H1 (cell line): ENCODE data around the gene PRICKLE3. TPM values are rescaled to one million over a fixed set of nuclear protein-coding genes. Genes with fewer than 3 reads are reported as not detected.

Experiments used
- CTCF ChIA-PET: fragments of 300-600 bp; sonication (Branson Sonifier 250); formaldehyde crosslinking; loops from one replicate; lab custom pipeline; 2021; ENCODE audit not compliant: partially characterized antibody; lab: Charles Lee
- POLR2A ChIA-PET: fragments of 300-600 bp; sonication (Branson Sonifier 250); formaldehyde crosslinking; loops from one replicate; lab custom pipeline; 2021; ENCODE audit warnings: inconsistent platforms; ENCODE audit not compliant: partially characterized antibody; lab: Charles Lee
- DNase-seq, 2 experiments: peaks; one replicate each; pipeline versions ENCODE4 v3.0.0 to v3.0.0-alpha.2; 2010 to 2022; ENCODE audit warnings: low spot score in 2 of 2, low read depth in 1 of 2, mixed read lengths in 1 of 2
- FAIRE-seq: peaks from 2 replicates; lab custom pipeline; 2011; peaks lifted over from hg19 to GRCh38; lab: Jason Lieb, UNC
- H2AFZ ChIP-seq: 2 replicates; pipeline ENCODE4 v1.8.1; 2012; ENCODE audit warnings: low read length, inconsistent platforms
- H2AK5ac ChIP-seq: 2 replicates; pipeline ENCODE4 v1.6.1; 2013; ENCODE audit warnings: low read depth, low read length
- H2BK120ac ChIP-seq: replicated peaks from 2 replicates; pipeline ENCODE3; 2013; ENCODE audit warnings: low read depth, low read length, inconsistent platforms
- H2BK12ac ChIP-seq: 2 replicates; pipeline ENCODE4 v1.6.1; 2013; ENCODE audit warnings: low read depth, low read length
- H2BK15ac ChIP-seq: 2 replicates; pipeline ENCODE4 v1.6.1; 2013; ENCODE audit warnings: low read length
- H2BK20ac ChIP-seq: 2 replicates; pipeline ENCODE4 v1.6.1; 2013; ENCODE audit warnings: low read length
- H2BK5ac ChIP-seq: 2 replicates; pipeline ENCODE4 v1.6.1; 2013; ENCODE audit warnings: low read depth, low read length
- H3K14ac ChIP-seq: 2 replicates; pipeline ENCODE4 v1.6.1; 2013; ENCODE audit warnings: inconsistent platforms; ENCODE audit not compliant: insufficient read length
- H3K18ac ChIP-seq: 2 replicates; pipeline ENCODE4 v1.6.1; 2013; ENCODE audit warnings: low read length; ENCODE audit errors: extremely low read depth
- H3K23ac ChIP-seq: 2 replicates; pipeline ENCODE4 v1.6.1; 2013; ENCODE audit warnings: inconsistent platforms; ENCODE audit not compliant: insufficient read length
- H3K23me2 ChIP-seq: 2 replicates; pipeline ENCODE4 v1.6.1; 2013; ENCODE audit warnings: low read depth, low read length
- H3K27ac ChIP-seq: 2 replicates; pipeline ENCODE4 v1.6.1; 2011; ENCODE audit warnings: low read depth, low read length, inconsistent platforms
- H3K27me3 ChIP-seq, 4 experiments: replicated peaks in 1 of 4; 1 replicate in 1 of 4; 2 replicates in 3 of 4; pipeline versions ENCODE4 v1.6.1 to v1.8.1; 2011 to 2013; ENCODE audit warnings: low read length in 3 of 4, mild to moderate bottlenecking in 3 of 4, inconsistent platforms in 2 of 4, mixed read lengths in 2 of 4, moderate library complexity in 1 of 4; ENCODE audit not compliant: control insufficient read depth in 3 of 4, insufficient read depth in 3 of 4; ENCODE audit errors: extremely low read depth in 1 of 4
- H3K36me3 ChIP-seq, 4 experiments: 2 replicates each; pipeline versions ENCODE4 v1.6.1 to v1.8.1; 2011 to 2013; ENCODE audit warnings: mild to moderate bottlenecking in 4 of 4, low read length in 3 of 4, moderate library complexity in 2 of 4, control low read depth in 1 of 4, inconsistent platforms in 1 of 4; ENCODE audit not compliant: insufficient read depth in 4 of 4, control insufficient read depth in 2 of 4
- H3K4ac ChIP-seq: replicated peaks from 2 replicates; pipeline ENCODE3; 2013; ENCODE audit warnings: low read length, low read depth, mixed read lengths, inconsistent platforms; ENCODE audit not compliant: insufficient read length
- H3K4me1 ChIP-seq, 4 experiments: replicated peaks in 1 of 4; 1 replicate in 1 of 4; 2 replicates in 3 of 4; pipeline versions ENCODE4 v1.6.1 to v1.8.1; 2011 to 2013; ENCODE audit warnings: low read length in 3 of 4, inconsistent platforms in 2 of 4, mixed read lengths in 1 of 4; ENCODE audit not compliant: insufficient read depth in 4 of 4, control insufficient read depth in 3 of 4
- H3K4me2 ChIP-seq, 2 experiments: 2 replicates each; pipeline versions ENCODE4 v1.6.1 to v1.8.1; 2011 to 2013; ENCODE audit warnings: low read depth in 2 of 2, low read length in 2 of 2, control low read depth in 1 of 2, inconsistent platforms in 1 of 2, mild to moderate bottlenecking in 1 of 2; ENCODE audit not compliant: insufficient read depth in 1 of 2
- H3K4me3 ChIP-seq, 4 experiments: fragments of 200-600, 300-600 bp in 1 of 4; sonication (generic), shearing (Covaris generic), sonication (Bioruptor Twin) in 1 of 4; 2 replicates each; pipeline versions ENCODE4 v1.5.1 to v1.8.1; 2011 to 2016; ENCODE audit warnings: low read length in 4 of 4, low read depth in 3 of 4, control low read depth in 2 of 4, inconsistent platforms in 2 of 4, mild to moderate bottlenecking in 2 of 4, mixed read lengths in 1 of 4, moderate library complexity in 1 of 4; ENCODE audit not compliant: insufficient read depth in 2 of 4; ENCODE audit errors: extremely low read depth in 1 of 4
- H3K56ac ChIP-seq: replicated peaks from 2 replicates; pipeline ENCODE3; 2013; ENCODE audit warnings: low read depth, mild to moderate bottlenecking, mixed read lengths, low read length, inconsistent platforms; ENCODE audit not compliant: insufficient read length
- H3K79me1 ChIP-seq: 2 replicates; pipeline ENCODE4 v1.6.1; 2013; ENCODE audit warnings: low read depth, low read length, control low read depth
- H3K79me2 ChIP-seq, 2 experiments: 2 replicates each; pipeline versions ENCODE4 v1.6.1 to v1.8.1; 2012 to 2013; ENCODE audit warnings: low read length in 2 of 2, mild to moderate bottlenecking in 2 of 2, inconsistent platforms in 1 of 2; ENCODE audit not compliant: insufficient read depth in 2 of 2, control insufficient read depth in 1 of 2
- H3K9ac ChIP-seq, 4 experiments: replicated peaks in 1 of 4; 1 replicate in 1 of 4; 2 replicates in 3 of 4; pipeline versions ENCODE4 v1.6.1 to v1.8.1; 2011 to 2013; ENCODE audit warnings: low read depth in 3 of 4, low read length in 3 of 4, control low read depth in 2 of 4, mild to moderate bottlenecking in 2 of 4, moderate library complexity in 2 of 4, inconsistent platforms in 1 of 4; ENCODE audit errors: extremely low read depth in 1 of 4
- H3K9me3 ChIP-seq, 2 experiments: 2 replicates each; pipeline versions ENCODE4 v1.6.1 to v1.8.1; 2012 to 2013; ENCODE audit warnings: mild to moderate bottlenecking in 2 of 2, moderate library complexity in 2 of 2, control low read depth in 1 of 2, inconsistent platforms in 1 of 2, low read depth in 1 of 2, low read length in 1 of 2, mixed read lengths in 1 of 2; ENCODE audit not compliant: insufficient read depth in 2 of 2
- H4K20me1 ChIP-seq, 2 experiments: replicated peaks in 1 of 2; 2 replicates each; pipeline versions ENCODE3 to v1.8.1; 2011 to 2013; ENCODE audit warnings: inconsistent platforms in 2 of 2, low read length in 2 of 2, mild to moderate bottlenecking in 1 of 2; ENCODE audit not compliant: insufficient read depth in 2 of 2, control insufficient read depth in 1 of 2
- H4K5ac ChIP-seq: 2 replicates; pipeline ENCODE4 v1.6.1; 2013; ENCODE audit warnings: low read length, low read depth, mixed read lengths, inconsistent platforms; ENCODE audit not compliant: insufficient read length
- H4K8ac ChIP-seq: 2 replicates; pipeline ENCODE4 v1.8.0; 2013; ENCODE audit warnings: mild to moderate bottlenecking, moderate library complexity, low read length, inconsistent platforms; ENCODE audit not compliant: insufficient read depth; ENCODE audit errors: extremely low read depth
- H4K91ac ChIP-seq: replicated peaks from 2 replicates; pipeline ENCODE3; 2013; ENCODE audit warnings: low read length, mixed read lengths, inconsistent platforms; ENCODE audit not compliant: insufficient read length
- BACH1 ChIP-seq: IDR thresholded peaks from 2 replicates; pipeline ENCODE4 v1.6.1; 2012; ENCODE audit warnings: low read length, improper control_type of control experiment
- POLR2AphosphoS5 ChIP-seq: IDR thresholded peaks from 2 replicates; pipeline ENCODE4 v1.6.1; 2011; ENCODE audit warnings: low read depth, low read length
- RFX5 ChIP-seq: IDR thresholded peaks from 2 replicates; pipeline ENCODE4 v1.6.1; 2011; ENCODE audit warnings: low read depth, low read length, improper control_type of control experiment, borderline replicate concordance
- SAP30 ChIP-seq: fragments of 300-600 bp; sonication (generic); IDR thresholded peaks from 2 replicates; pipeline ENCODE4 v1.7.1; 2012; ENCODE audit warnings: low read length, moderate library complexity, mild to moderate bottlenecking, inconsistent platforms; ENCODE audit not compliant: insufficient read depth, insufficient replicate concordance
- SP1 ChIP-seq: IDR thresholded peaks from 2 replicates; pipeline ENCODE4 v1.6.1; 2011; ENCODE audit warnings: low read depth, low read length
- ZNF274 ChIP-seq: IDR thresholded peaks from 2 replicates; pipeline ENCODE4 v1.7.0; 2012; ENCODE audit warnings: low read length, borderline replicate concordance; ENCODE audit errors: extremely low read depth
- WGBS, 2 experiments: shearing (Covaris generic) in 1 of 2; methylation state at CpG; one replicate each; pipeline versions ENCODE4 v1.1.6 to v1.1.7; 2013 to 2015; ENCODE audit warnings: low lambda C conversion rate in 2 of 2, mixed read lengths in 2 of 2, inconsistent platforms in 1 of 2, low coverage in 1 of 2, missing lambda C conversion rate in 1 of 2; ENCODE audit not compliant: insufficient replicate concordance in 2 of 2, insufficient coverage in 1 of 2, insufficient read length in 1 of 2; ENCODE audit errors: extremely low coverage in 1 of 2, missing lambda C conversion rate in 1 of 2; 5-methylcytosine and 5-hydroxymethylcytosine counted together
- polyA plus RNA-seq, 7 experiments: library from polyadenylated mRNA; depleted of rRNA in 3 of 7; stranded (reverse) in 5 of 7; unstranded in 2 of 7; fragments of >200 nt in 5 of 7; fragments of 200-250 nt in 2 of 7; gene quantifications; 1 replicate in 5 of 7; 2 replicates in 1 of 7; 4 replicates in 1 of 7; pipeline versions ENCODE4 v1.2.1 to v1.2.3, GENCODE V29; 2011 to 2013; ENCODE audit warnings: missing spikeins in 2 of 7, mixed read lengths in 2 of 7
- total RNA-seq: library from RNA; stranded (reverse); fragmentation: NEBNext Ultra II Directional; extraction: Animal tissue kit (Norgen Biotek cat#: 25700); gene quantifications from 2 replicates; pipeline ENCODE4 v1.2.1, GENCODE V29; 2021

Gene PRICKLE3
- total and polyA plus RNA-seq, 2 of the 8 experiments (the other 6 are each of a cell fraction or from before 2014, with no cell fraction given) = 9.1 to 10.6 TPM

- no peaks in the 10 kb centered on the region for H3K79me1 ChIP-seq
- H3K23ac ChIP-seq = no peak within 1 kb of the TSS
- DNase-seq = peak; percentile 64 to 88
- no peak within 1 kb of the TSS for H3K56ac ChIP-seq
- H2BK120ac ChIP-seq = no peak within 1 kb of the TSS
- H3K27me3 ChIP-seq = no peaks in the 10 kb centered on the region
- POLR2A ChIA-PET = interaction anchor here (0.8 to 0.9 kb wide), 2 partner anchors 9 to 10 kb away, joined by 3 read pairs; no protein-coding TSS in a partner anchor
- no peak within 1 kb of the TSS for H2BK12ac ChIP-seq
- H3K18ac ChIP-seq = peak within 1 kb of the TSS; percentile 71
- CTCF ChIA-PET = no interaction called here
- 18% methylated on average over 11 of the region's 61 CpGs; no CpG with 5 or more reads in 1 of the 2 experiments for WGBS, 2 experiments
- H2AK5ac ChIP-seq = no peak within 1 kb of the TSS
- peak within 1 kb of the TSS; percentile 85; the same call in 1 of the 2 replicates for H2AFZ ChIP-seq
- peak; percentile 50 for FAIRE-seq
- H3K4ac ChIP-seq = no peak within 1 kb of the TSS
- H3K9me3 ChIP-seq = no peaks in the 10 kb centered on the region
- H3K4me1 ChIP-seq = peaks cover 0 to 11% (median 5%) of the 10 kb centered on the region in 4 experiments; a peak in 5 of 7 replicates
- no peak within 1 kb of the TSS for H4K5ac ChIP-seq
- no peak within 1 kb of the TSS for H3K14ac ChIP-seq
- H3K4me2 ChIP-seq = peak within 1 kb of the TSS; percentile 70 to 84
- no peak within 1 kb of the TSS for H2BK5ac ChIP-seq
- H4K20me1 ChIP-seq = no peaks in the 10 kb centered on the region
- H2BK20ac ChIP-seq = no peak within 1 kb of the TSS
- H3K36me3 ChIP-seq = no peaks in the 10 kb centered on the region
- no peak within 1 kb of the TSS; the same call in 1 of the 2 replicates for H3K27ac ChIP-seq
- no peak within 1 kb of the TSS for H2BK15ac ChIP-seq
- no peak within 1 kb of the TSS for H4K8ac ChIP-seq
- peak within 1 kb of the TSS; percentile 37 to 67 (median 42) for H3K4me3 ChIP-seq
- no peak within 1 kb of the TSS; a peak in 1 of 7 replicates for H3K9ac ChIP-seq
- H3K23me2 ChIP-seq = peaks cover 5% of the 10 kb centered on the region; the same call in 1 of the 2 replicates
- no peak within 1 kb of the TSS for H4K91ac ChIP-seq
- H3K79me2 ChIP-seq = no peaks in the 10 kb centered on the region
- TF ChIP-seq BACH1 = no peak
- no peak for TF ChIP-seq RFX5
- TF ChIP-seq SAP30 = no peak
- no peak for TF ChIP-seq ZNF274
- TF ChIP-seq POLR2AphosphoS5 = peak; percentile 67
- TF ChIP-seq SP1 = 0 out of 2 replicates have a peak, but pooled peaks have one; percentile 18
Measured at GRCh38 chrX:49199906-49200771, 14.0 kb upstream of the PRICKLE3 start, which contains the start of gene SYP. Gene SYP (minus strand): TSS chrX:49200193. CDS start chrX:49200186, 7 bp downstream.
